ENCODE measurements around the gene AP5S1.
"Not testable (repeated sequence)": the region's sequence is repeated elsewhere in the genome, so short reads cannot be mapped to it uniquely, and the experiment has no call there.

The AP5S1 gene

DNA sequence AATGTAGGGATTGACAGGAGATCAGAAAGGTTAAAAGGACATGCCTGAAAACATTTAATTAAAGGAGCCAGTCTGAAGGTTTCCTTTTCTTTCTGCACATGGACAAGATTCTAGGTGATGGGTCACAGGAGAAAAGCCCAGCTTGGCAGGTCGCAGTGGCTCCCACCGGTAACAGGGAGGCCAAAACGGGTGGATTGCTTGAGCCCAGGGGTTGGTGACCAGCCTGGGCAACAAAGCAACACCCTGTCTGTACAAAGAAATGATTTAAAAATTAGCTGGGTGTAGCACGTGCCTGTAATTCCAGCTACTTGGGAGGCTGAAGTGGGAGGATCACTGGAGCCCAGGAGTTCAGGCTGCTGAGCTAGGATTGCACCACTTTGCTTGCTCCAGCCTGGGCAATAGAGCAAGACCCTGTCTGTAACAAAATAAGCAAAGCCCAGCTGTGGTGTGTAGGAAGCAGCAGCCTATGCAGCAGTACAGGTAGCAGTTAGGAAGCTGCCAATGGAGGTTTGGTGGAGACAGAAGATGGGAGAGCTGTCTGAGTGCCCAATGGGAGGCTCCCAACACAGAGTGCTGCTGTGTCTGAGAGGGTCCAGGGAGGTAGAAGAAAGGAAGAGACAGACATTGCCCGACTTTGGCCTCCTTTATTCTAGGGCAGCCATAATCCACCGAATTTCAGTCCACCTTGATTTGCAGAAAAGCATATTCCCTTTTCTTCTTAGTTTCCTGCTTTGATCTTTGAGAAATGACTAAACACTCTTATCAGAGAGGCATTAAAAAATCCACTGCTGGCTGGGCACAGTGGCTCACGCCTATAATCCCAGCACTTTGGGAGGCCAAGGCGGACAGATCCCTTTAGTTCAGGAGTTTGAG, 7.1 kb upstream of the AP5S1 start:
- DNase-seq (ENCODE audit: low read depth) = no peak

- DNase-seq (ENCODE audit: low read depth) = no peak
Observed at GRCh38 chr20:3813848-3814581, 6.3 kb upstream of the AP5S1 start.

- DNase-seq (ENCODE audit: low read depth) = no peak
Observed at GRCh38 chr20:3814928-3815495, 5.3 kb upstream of the AP5S1 start.

- no peak for DNase-seq (ENCODE audit: low read depth)
Observed at GRCh38 chr20:3815703-3816315, 4.5 kb upstream of the AP5S1 start.

DNA sequence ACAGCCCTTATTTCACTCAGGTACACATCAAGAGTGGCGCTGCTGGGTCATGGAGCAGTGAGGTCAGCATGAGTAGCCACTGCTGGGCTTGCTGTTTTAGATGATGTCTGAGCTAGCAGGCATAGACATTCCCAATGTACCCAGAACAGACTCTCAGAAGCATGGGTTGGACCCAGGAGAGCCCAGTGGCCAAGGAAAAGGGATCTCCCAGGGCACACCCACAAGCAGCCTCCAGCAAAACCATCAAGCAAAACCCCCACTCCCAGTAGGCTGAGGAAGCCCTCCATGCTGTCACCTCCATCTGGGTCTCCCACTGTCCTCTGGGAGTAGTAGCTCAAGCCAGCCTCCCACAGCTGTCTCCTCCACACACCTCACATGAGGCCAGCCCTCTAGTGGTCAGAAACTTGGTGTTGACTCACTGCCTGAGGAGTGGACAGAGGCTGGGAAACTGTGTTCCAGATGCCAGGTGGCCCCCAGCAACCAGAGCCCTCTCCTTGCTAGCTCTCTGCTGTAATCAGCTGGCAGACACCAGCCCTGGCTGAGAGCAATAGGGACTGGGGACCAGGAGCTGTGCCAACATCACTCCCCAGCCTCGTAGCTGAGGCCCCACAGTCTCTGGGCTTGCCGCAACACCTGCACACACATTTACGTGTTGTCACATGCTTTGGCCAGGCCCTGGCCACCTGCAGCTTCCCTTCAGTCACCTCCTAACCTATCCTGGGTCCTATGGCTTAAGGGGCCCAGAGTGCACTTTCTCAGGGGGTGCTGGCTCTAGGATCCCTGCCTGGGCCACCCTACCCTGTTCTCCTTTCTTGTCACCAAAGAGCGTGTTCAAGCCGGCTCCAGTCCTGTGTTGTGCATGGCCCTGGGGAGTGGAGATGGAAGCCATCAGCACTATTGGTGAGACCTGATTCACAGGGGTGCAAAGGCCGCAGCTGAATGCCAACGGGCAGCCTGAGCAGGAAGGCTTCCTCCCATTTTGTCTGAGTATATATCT, 1.9 kb upstream of the AP5S1 start:
- no peak for DNase-seq (ENCODE audit: low read depth)

GRCh38 chr20:3819411-3820047, 818 bp upstream of the AP5S1 start:
- no peak for DNase-seq (ENCODE audit: low read depth)

GRCh38 chr20:3820901-3821727, 767 bp downstream of the AP5S1 start:
- DNase-seq (ENCODE audit: low read depth) = no peak

- DNase-seq (ENCODE audit: low read depth) = no peak
Observed at GRCh38 chr20:3821996-3822395, 1.6 kb downstream of the AP5S1 start.

DNA sequence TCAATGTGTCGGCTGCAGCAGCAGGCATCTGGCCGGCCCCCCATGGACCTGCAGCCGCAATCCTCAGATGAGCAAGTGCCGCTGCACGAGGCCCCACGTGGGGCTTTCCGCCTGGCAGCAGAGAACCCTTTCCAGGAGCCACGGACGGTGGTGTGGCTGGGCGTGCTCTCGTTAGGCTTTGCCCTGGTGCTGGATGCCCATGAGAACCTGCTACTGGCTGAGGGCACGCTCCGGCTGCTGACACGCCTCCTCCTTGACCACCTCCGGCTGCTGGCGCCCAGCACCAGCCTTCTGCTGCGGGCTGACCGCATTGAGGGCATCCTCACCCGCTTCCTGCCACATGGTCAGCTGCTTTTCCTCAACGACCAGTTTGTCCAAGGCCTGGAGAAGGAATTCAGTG, 3.5 kb downstream of the AP5S1 start:
- no peak for DNase-seq (ENCODE audit: low read depth)

DNA sequence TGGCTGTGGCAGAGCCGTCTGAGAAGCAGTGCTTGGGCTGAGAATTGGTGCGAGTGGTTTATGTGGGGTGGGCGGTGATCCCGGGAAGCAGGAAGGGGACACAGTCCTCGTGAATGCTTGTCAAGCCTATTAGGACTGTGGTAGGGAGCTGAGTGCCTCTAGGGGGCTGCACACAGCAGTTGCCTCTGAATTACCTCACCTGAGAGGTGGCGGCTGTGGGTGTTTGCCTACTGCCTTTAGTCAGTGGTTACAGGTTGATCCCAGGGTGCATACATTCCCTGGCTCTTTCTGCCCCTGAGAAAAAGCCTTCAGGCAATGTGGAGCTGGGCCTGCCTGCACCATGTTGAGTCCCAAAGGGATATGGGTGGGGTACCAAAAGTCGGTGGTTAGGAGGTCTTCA, 5.2 kb downstream of the AP5S1 start:
- DNase-seq (ENCODE audit: low read depth) = no peak

- no peak for DNase-seq (ENCODE audit: low read depth)
Observed at GRCh38 chr20:3826420-3826819, 6.1 kb downstream of the AP5S1 start.

- no peak for DNase-seq (ENCODE audit: low read depth)
Observed at GRCh38 chr20:3828798-3829197, 8.5 kb downstream of the AP5S1 start.

DNA sequence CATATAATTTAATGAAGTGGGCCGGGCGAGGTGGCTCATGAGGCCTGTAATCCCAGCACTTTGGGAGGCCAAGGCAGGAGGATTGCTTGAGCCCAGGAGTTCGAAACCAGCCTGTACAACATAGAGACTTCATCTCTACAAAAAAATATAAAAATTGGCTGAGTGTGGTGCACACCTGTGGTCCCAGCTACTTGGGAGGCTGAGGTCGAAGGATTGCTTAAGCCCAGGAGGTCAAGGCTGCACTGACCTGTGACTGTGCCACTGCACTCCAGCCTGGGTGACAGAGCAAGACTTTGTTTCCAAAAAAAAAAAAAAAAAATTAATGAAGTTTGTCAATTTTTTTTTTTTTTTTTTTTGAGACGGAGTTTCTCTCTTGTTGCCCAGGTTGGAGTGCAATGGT, 9.5 kb downstream of the AP5S1 start:
- DNase-seq (ENCODE audit: low read depth) = not testable (repeated sequence)

- no peak for DNase-seq (ENCODE audit: low read depth)
Observed at GRCh38 chr20:3836132-3836531, 15.8 kb downstream of the AP5S1 start.

- no peak for DNase-seq (ENCODE audit: low read depth)
Observed at GRCh38 chr20:3839328-3839727, 19.0 kb downstream of the AP5S1 start.

DNA sequence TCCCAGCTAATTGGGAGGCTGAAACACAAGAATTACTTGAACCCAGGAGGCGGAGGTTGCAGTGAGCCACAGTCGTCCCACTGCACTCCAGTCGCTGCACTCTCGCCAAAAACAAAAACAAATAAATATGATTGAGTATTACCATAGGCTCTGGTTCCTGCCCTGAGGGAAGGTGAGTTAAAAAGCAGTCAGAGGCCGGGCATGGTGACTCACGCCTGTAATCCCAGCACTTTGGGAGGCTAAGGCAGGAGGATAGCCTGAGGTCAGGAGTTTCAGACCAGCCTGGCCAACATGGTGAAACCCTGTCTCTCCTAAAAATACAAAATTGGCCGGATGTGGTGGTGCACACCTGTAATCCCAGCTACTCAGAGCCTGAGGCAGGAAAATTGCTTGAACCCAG, 19.9 kb downstream of the AP5S1 start:
- not testable (repeated sequence) for DNase-seq (ENCODE audit: low read depth)

DNA sequence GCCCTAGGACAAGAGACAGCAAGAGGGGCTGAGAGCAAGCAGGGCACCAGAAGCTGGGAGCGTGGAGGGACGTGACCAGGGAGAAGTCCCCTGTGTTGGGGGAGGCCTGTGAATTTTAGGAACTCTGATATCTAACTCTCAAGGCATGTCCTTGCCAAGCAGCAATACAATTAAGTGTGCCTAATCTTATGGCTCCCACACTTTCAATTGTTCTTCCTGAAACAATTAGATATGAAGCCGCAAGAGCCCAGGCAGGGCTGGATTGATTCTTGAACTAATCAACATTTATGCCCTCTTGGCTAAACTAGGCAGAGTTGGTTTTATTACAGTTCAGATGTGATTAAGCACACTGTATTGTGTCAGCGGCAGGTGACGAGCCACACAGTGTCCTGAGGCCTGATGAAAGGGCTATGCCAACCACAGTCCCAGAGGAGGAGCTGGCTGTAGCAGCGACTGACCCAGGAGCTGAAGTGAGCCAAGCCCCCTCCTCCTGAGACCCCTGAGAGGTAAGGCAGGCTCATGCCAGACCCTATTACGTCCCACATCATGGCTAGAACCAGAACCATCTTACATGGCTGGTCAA, 22.1 kb downstream of the AP5S1 start:
- DNase-seq (ENCODE audit: low read depth) = no peak

GRCh38 chr20:3843490-3843889, 23.1 kb downstream of the AP5S1 start:
- no peak for DNase-seq (ENCODE audit: low read depth)

GRCh38 chr20:3843990-3844619, 23.8 kb downstream of the AP5S1 start:
- DNase-seq (ENCODE audit: low read depth) = not testable (repeated sequence)
